NCI-H2029 treated with DMSO at 0.1 percent for 48 hours (cell line): ENCODE measurements around the gene UNC119B.
"Not testable (repeated sequence)": the region's sequence is repeated elsewhere in the genome, so short reads cannot be mapped to it uniquely, and the experiment has no call there.

Source experiments
- DNase-seq: peaks from one replicate; lab custom pipeline; 2025; lab: John Stamatoyannopoulos, UW

UNC119B gene

DNA sequence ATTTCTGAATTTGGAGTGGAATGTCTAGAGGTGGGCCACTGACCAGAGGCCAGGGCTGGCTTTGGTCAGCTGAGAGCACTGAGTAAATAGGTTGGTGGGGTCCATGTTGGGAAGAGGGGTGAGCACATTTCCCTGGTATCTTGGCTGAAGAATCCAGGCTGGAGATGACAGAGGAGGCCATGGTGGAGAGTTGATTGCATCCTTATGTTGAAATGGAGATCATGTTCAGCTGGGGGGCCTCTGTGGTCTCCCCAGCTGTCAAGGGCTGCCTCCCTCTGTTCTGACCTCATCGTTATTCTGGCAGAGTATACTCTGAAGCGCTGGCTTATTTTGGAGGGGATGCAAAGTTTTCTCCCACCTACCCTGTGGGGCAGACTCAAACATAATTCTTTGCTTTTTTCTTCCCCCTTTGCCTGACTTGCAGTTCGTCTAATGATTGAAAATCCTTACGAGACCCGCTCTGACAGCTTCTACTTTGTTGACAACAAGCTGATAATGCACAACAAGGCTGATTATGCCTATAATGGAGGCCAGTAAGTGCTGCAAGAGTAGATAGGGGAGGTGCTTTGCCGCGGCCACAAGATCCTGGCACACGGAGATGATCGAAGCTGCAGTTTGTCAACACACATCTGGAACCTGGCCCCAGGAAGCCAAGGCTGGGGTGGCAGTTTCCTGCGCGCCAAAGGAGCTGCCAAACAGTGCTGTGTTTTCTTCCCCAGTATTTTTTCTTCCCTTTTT lies 9.4 kb downstream of the UNC119B start:
- no peak for DNase-seq

DNA sequence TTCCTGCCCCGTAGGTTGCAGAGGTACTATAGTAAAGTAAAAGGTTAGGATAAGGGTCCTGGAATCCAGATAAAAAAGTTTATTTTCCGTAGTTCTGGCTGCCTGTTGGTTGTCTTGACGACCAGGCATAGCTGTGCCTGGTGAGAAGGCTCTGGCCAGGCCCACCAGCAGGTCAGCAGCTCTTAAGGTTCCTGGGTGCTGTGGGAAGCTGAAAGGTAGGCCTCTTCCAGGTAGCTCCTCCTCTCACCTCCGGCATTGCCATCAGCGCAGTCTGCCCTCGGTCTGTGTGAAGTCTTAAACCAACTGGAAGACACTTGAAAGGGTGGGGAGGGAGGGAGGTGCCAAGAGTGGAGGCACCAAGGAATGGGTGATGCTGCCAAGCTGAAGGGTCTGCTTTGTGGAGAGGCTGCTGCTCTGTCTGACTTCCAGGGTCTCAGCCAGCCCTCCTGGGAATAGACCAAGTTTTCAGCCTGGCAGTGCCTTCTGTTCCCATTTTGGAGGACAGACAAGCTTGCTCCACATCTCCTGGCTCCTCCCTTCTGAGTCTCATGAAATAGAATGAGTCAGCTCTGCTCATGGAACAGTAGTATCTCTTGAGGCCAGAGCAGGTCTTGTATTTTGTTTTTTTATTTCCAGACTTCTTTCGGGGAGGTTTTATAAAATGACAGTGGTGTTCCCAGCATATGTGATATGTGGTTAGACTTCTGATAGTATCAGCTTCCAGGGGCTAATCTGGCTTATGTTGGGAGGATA lies 10.2 kb downstream of the UNC119B start:
- DNase-seq = no peak

DNA sequence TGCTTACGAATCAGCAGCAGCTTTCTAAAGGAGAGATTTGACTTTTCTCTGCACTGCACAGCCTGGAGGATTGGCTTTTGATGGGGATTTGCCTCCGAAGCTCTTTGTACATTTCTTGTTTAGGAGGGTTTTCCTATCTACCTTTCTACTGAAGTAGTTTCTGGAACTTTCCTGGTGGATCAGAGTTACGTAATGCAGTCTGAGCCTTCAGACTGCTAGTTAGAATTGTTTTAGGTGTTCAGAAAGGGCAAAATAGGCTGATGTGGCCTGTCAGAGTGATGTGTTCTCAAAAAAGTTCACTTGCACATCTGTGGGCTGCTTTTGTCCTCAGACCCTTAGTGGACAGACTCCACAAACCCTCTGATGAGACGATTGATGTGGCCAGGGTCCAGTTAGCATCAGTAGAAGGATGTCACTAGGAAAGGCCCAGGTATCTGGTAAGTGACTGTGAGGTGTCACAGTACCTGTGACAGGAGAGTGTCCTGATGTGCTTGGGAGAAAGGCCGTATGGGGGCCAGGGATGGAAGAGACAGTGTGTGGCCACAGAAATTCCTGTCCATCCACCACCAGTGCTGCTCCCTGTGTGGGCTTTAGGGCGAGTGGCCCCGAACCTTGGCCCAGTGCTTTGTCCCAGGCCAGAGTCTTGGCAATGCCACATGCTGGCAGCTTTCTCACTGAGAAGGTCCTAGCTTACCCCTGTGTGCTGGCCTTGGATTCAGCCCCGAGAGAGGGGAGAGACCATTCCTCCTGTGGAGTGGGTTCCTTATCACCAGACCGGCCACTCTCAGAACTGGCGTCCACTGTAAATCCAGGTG lies 10.9 kb downstream of the UNC119B start:
- DNase-seq = no peak

DNA sequence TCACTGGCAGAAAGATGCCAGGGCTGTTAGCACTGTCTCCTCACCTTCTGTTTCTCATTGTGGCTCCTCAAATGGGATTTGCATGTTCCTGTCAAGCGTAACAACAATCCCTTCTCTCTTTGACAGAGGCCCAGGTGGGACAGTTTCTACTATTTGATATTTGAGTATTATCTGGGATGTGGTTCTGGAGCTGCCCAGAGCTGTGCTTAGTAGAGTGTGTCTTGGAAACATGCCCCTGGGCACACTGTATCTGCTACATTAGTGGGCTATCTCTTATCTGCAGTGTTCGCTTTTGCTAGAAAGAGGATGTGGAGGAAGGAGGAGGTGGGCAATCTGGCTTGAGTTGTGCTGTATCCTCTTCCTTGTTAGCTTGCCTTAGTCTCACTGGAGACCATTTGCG lies 11.6 kb downstream of the UNC119B start:
- DNase-seq = no peak

GRCh38 chr12:120722784-120723183 lies 12.5 kb downstream of the UNC119B start:
- DNase-seq = no peak

DNA sequence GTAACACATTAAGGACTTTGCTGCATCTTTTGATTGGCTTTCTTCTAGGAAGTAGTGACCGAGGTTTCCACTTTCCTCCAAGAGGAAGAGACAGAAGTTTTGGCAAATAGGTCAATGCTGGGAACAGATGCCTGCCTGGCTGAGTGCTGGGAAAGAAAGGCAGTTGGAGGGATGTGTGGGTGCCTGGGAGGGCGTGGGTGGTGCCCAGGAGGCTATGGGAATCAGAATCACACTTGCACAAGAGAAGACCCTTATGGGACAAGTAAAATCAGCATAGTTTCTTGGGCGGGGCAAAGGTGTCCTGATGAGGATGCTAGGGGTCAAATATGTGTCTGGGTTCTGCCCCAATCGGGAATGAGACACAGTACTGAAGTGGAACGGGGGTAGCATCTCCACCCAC lies 14.5 kb downstream of the UNC119B start:
- DNase-seq = no peak

DNA sequence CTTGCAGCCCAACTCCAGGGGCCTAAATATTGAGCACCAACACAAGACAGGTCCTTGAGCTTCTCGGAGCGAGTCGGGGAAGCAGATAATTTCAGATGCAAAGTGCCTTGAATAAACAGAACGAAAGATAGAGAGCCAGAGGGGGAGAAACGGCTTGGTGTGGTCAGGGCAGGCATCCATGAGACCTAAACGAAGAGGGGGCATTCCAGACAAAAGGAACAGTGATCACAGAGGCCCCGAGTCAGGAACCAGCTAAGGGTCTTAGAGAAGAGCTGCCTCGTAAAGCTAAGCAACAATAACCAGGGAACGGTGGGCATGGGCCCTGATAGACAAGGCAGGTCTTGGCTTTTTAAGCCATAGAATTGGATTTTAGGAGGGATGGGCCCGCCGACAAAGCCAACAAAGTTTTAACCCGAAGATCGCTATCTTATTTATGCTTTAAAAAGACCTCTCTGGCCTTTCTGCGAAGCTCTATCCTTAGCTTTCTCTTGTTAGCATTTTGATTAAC lies 14.9 kb downstream of the UNC119B start:
- no peak for DNase-seq

- no peak for DNase-seq
These were observed 15.6 kb downstream of the UNC119B start, which contains the start of gene ACADS for GRCh38 chr12:120725659-120726509. ACADS (plus strand) TSS chr12:120725826; CDS start chr12:120725886, 60 bp downstream.

- no peak for DNase-seq
These were observed 16.2 kb downstream of the UNC119B start for GRCh38 chr12:120726510-120726793.

GRCh38 chr12:120726961-120727360 lies 16.7 kb downstream of the UNC119B start:
- no peak for DNase-seq

DNA sequence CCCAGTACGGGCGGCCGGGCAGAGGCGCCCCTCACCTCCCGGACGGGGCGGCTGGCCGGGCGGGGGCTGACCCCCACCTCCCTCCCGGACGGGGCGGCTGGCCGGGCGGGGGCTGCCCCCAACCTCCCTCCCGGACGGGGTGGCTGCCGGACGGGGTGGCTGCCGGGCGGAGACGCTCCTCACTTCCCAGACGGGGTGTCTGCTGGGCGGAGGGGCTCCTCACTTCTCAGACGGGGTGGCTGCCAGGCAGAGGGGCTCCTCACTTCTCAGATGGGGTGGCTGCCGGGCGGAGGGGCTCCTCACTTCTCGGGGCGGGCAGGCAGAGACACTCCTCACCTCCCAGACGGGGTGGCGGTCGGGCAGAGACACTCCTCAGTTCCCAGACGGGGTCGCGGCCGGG lies 21.9 kb downstream of the UNC119B start:
- not testable (repeated sequence) for DNase-seq

GRCh38 chr12:120733574-120733973 lies 23.3 kb downstream of the UNC119B start:
- no peak for DNase-seq

DNA sequence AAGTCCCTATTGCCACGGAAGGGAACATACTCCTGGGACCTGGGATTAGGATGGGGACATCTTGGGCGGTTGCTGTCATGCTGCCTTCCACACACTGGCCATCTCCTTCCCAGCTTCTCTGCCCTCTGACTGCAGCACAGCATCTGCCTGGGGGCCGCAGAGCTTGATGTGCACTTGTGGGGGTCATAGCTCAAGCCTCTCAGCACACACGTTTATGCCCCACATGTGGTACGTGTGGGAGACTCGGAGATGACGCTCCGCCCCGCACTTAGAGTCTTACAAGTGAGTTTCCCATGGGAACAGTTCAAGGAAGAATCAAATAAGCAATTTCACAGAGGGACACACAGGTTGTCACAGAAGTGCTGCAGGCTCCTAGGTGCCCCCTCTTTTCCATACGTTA lies 24.0 kb downstream of the UNC119B start:
- DNase-seq = no peak

DNA sequence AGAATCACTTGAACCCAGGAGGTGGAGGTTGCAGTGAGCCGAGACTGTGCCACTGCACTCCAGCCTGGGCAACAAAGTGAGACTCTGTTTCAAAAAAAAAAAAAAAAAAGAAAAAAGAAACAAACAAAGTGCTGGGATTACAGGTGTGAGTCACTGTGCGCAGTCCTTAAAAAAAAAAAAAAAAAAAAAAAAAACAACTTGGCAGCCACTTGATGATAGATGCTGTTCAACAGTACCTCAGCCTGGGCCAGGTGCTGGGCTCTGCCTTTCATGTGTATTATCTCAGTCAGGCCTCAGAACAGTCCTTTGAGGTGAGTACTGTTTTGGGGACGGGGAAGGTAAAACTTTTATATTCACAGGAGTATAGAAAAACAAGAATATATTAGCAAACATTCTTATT lies 24.9 kb downstream of the UNC119B start:
- no peak for DNase-seq

DNA sequence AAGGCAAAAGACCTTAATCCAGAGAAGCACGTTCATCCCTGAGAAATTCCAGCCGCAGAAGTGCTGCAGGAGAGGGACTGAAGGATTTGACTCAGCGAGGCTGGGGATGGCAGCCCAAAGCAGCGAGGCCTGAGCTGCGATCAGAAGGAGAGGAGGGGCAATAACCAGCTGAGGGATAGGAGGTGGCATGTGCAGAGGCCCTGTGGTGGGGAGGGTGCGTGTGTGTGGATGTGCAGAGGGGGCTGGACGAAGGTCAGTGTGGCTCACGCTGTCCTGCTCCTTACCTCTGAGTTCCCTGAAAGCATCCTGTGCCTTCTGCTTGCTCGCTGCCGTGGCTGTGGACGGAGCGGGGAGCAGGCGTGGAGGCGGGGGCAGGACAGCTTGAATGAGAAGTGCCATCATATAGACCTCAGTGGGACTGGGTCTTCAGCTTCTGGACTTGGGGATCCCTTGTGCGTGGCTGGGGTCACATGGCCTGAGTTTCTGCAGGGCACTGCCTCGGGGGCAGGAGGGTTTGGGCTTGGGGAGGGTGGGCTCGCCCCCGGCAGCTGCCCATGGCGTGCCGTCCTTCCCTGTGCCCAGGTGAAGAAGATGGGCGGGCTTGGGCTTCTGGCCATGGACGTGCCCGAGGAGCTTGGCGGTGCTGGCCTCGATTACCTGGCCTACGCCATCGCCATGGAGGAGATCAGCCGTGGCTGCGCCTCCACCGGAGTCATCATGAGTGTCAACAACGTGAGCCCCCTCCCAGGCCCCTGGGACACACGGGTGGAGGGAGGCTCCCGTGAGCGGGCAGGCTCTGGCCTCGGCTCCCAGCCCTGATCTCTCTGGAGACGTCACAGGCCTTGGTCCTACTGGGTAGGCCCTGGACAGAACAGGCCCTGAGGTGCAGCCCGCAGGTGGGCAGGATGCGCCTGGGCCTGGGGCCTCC lies 26.4 kb downstream of the UNC119B start:
- no peak for DNase-seq

GRCh38 chr12:120737557-120738251 lies 27.4 kb downstream of the UNC119B start:
- DNase-seq = no peak

GRCh38 chr12:120738252-120739030 lies 28.2 kb downstream of the UNC119B start:
- no peak for DNase-seq

- DNase-seq = no peak
These were observed 28.9 kb downstream of the UNC119B start for GRCh38 chr12:120739031-120739762.
